Testis (tissue), 3 donors: Measurements from ENCODE around the gene LACRT. TPM values are rescaled to one million over a fixed set of nuclear protein-coding genes. Genes with fewer than 3 reads are reported as not detected.

ENCODE experiments used
- DNase-seq: peaks from one replicate; pipeline ENCODE4 v3.0.0-alpha.2; 2019
- H3K27ac ChIP-seq, 2 donors: fragments of 200-600 bp; sonication (generic); one replicate each; pipeline ENCODE4 v1.5.1; 2019
- H3K27me3 ChIP-seq: fragments of 200-600 bp; sonication (generic); one replicate; pipeline ENCODE4 v1.5.1; 2019
- H3K36me3 ChIP-seq: fragments of 200-600 bp; sonication (generic); one replicate; pipeline ENCODE4 v1.5.1; 2017; ENCODE audit warnings: low read depth; ENCODE audit errors: missing control alignments
- H3K4me1 ChIP-seq: fragments of 200-600 bp; sonication (generic); one replicate; pipeline ENCODE4 v1.5.1; 2019
- H3K4me3 ChIP-seq, 2 donors: fragments of 200-600 bp; sonication (generic); one replicate each; pipeline ENCODE4 v1.5.1; 2017 to 2019
- H3K9me3 ChIP-seq: fragments of 200-600 bp; sonication (generic); one replicate; pipeline ENCODE4 v1.5.1; 2017
- POLR2A ChIP-seq: fragments of 450-650 bp; IDR thresholded peaks from one replicate; pipeline ENCODE4 v1.6.1; 2017; ENCODE audit warnings: antibody characterized with exemption, mild to moderate bottlenecking, moderate library complexity
- WGBS, 2 donors: methylation state at CpG; one replicate each; pipeline ENCODE4 v1.1.5; 2018; 5-methylcytosine and 5-hydroxymethylcytosine counted together
- intact Hi-C: fragments of 100-400 bp; cut with DNase I; formaldehyde crosslinking; loops from one replicate; pipeline ENCODE4 v1.15.1; 2023; ENCODE audit warnings: low total_unique reads
- polyA plus RNA-seq: library from polyadenylated mRNA; stranded (reverse); fragments of 350-450 nt; fragmentation: Illumina TruSeq; extraction: RNeasy Lipid Tissue Mini Kit (QIAGEN cat#74804); gene quantifications from one replicate; pipeline ENCODE4 v1.2.3, GENCODE V29; 2014; ENCODE audit warnings: low read depth, low replicate concordance; ENCODE audit not compliant: insufficient read depth
- total RNA-seq, 2 donors: library from RNA; depleted of rRNA; stranded (reverse); fragments of >200 nt; gene quantifications; one replicate each; pipeline ENCODE4 v1.2.3, GENCODE V29; 2016
- TF ChIP-seq, protein P1 (sequence below), 3 experiments: fragments of 450-650 bp in 2 of 3; fragments of 200-600 bp in 1 of 3; sonication (generic) in 1 of 3; IDR thresholded peaks; one replicate each; pipeline ENCODE4 v1.5.1; 2016 to 2019; ENCODE audit warnings: antibody characterized with exemption in 3 of 3, mild to moderate bottlenecking in 2 of 3, moderate library complexity in 1 of 3

LACRT gene
- total and polyA plus RNA-seq, 3 donors from 2014 or later, result not detected

DNA sequence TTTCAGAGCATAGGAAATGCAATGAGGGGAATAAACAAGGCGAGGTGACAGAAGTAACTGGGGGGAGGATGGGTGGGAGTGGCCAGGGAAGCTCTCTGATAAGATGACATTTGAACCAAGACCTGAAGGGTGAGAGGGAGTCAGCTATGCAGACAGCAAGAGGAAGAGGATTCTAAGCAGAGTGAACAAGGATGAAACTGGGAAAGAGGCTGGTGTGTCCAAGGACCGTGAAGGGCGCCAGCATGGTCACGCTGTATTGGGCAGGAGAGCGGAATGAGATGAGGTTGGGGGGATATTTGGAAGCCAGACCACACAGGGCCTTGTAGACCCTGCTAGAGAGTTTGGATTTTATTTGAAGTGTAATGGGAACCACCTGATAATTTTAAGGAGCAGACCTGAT, 35.7 kb downstream of the LACRT start:
- no peak for TF ChIP-seq POLR2A
- TF ChIP-seq, protein P1, sequence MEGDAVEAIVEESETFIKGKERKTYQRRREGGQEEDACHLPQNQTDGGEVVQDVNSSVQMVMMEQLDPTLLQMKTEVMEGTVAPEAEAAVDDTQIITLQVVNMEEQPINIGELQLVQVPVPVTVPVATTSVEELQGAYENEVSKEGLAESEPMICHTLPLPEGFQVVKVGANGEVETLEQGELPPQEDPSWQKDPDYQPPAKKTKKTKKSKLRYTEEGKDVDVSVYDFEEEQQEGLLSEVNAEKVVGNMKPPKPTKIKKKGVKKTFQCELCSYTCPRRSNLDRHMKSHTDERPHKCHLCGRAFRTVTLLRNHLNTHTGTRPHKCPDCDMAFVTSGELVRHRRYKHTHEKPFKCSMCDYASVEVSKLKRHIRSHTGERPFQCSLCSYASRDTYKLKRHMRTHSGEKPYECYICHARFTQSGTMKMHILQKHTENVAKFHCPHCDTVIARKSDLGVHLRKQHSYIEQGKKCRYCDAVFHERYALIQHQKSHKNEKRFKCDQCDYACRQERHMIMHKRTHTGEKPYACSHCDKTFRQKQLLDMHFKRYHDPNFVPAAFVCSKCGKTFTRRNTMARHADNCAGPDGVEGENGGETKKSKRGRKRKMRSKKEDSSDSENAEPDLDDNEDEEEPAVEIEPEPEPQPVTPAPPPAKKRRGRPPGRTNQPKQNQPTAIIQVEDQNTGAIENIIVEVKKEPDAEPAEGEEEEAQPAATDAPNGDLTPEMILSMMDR (IDR thresholded peaks at IDR 0.05), result no peak
- no peak overlapping the region for H3K4me3 ChIP-seq
- no peaks in the 10 kb centered on the region for H3K36me3 ChIP-seq
- no peaks in the 10 kb centered on the region for H3K9me3 ChIP-seq
- DNase-seq, result no peak
- H3K27me3 ChIP-seq, result no peaks in the 10 kb centered on the region
- H3K4me1 ChIP-seq, result peaks cover 13% of the 10 kb centered on the region
- 81 to 89% methylated on average over 5 of the region's 5 CpGs for WGBS, 2 donors
- H3K27ac ChIP-seq, result no peak overlapping the region
- intact Hi-C loops, result no loop called here

DNA sequence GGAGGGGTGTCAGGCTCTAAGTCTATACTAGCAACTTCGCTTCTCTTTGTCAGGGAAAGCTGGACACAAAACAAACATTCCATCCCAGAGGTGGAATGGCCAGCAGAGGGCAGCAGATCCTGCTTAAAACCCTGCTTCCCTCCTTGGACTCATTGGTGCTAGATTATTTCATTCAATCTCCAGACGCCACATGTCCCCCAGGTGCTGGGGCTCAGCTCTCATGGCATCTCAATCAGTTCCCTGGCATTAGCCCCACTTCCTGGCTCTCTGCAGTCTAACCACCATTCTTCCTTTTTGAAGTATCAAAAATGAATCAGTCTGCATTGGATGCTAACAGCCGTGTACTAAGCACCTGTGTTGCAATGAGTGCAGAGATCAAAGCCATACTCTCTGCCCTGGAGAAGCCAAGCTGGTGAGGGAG, 38.2 kb downstream of the LACRT start:
- Histone ChIP-seq H3K4me1 (peaks cover 13% of the 10 kb centered on the region), H3K27ac (no peak overlapping the region), H3K9me3 (no peaks in the 10 kb centered on the region), H3K36me3 (no peaks in the 10 kb centered on the region), H3K27me3 (no peaks in the 10 kb centered on the region), H3K4me3 (no peak overlapping the region)
- peak; percentile 84 for DNase-seq
- 33 to 43% methylated on average over 3 of the region's 3 CpGs for WGBS, 2 donors
- intact Hi-C loops, result no loop called here
- TF ChIP-seq, protein P1 (IDR thresholded peaks at IDR 0.05), result peak; percentile 45 to 88 (median 71)
- TF ChIP-seq POLR2A, result no peak

- TF ChIP-seq, protein P1 (IDR thresholded peaks at IDR 0.05), result no peak
- peaks cover 13% of the 10 kb centered on the region for H3K4me1 ChIP-seq
- H3K27me3 ChIP-seq, result no peaks in the 10 kb centered on the region
- no peak for DNase-seq
- intact Hi-C loops, result no loop called here
- no peak overlapping the region for H3K27ac ChIP-seq
- WGBS, 2 donors, result 60 to 75% methylated on average over 3 of the region's 3 CpGs
- H3K36me3 ChIP-seq, result no peaks in the 10 kb centered on the region
- no peak overlapping the region for H3K4me3 ChIP-seq
- H3K9me3 ChIP-seq, result no peaks in the 10 kb centered on the region
Measured at GRCh38 chr12:54595471-54595870, 39.2 kb downstream of the LACRT start.

GRCh38 chr12:54593725-54594124, 41.0 kb downstream of the LACRT start:
- no peak overlapping the region for H3K27ac ChIP-seq
- no peaks in the 10 kb centered on the region for H3K27me3 ChIP-seq
- intact Hi-C loops, result no loop called here
- WGBS, 2 donors, result 72 to 88% methylated on average over 5 of the region's 5 CpGs
- no peak overlapping the region for H3K4me3 ChIP-seq
- H3K36me3 ChIP-seq, result no peaks in the 10 kb centered on the region
- no peaks in the 10 kb centered on the region for H3K9me3 ChIP-seq
- H3K4me1 ChIP-seq, result peaks cover 13% of the 10 kb centered on the region
- no peak for DNase-seq
- TF ChIP-seq, protein P1 (IDR thresholded peaks at IDR 0.05), result no peak
- TF ChIP-seq POLR2A, result no peak

DNA sequence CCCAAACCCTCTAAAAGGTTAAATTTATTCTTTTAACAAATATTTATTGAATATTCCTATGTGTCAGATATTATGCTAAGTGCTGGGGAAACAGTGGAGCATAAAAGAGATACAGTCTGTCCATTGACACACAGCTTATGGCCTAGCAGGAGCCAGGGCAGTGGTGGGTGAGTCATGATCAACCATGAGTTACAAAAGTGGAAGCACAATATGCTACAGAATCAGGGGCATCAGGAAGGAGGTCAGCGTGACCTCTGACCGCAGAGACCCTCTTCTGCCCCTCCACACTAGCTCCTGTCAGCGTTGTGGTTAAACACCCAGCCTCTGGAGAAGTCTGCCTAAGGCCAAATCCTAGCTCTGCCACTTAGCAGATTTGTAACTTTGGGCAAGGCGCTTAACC, 41.6 kb downstream of the LACRT start:
- intact Hi-C loops, result no loop called here
- peaks cover 14% of the 10 kb centered on the region for H3K4me1 ChIP-seq
- H3K4me3 ChIP-seq, result no peak overlapping the region
- no peaks in the 10 kb centered on the region for H3K9me3 ChIP-seq
- H3K27me3 ChIP-seq, result no peaks in the 10 kb centered on the region
- no peak for TF ChIP-seq POLR2A
- TF ChIP-seq, protein P1 (IDR thresholded peaks at IDR 0.05), result no peak
- no peak for DNase-seq
- 77 to 87% methylated on average over 4 of the region's 4 CpGs for WGBS, 2 donors
- no peaks in the 10 kb centered on the region for H3K36me3 ChIP-seq
- H3K27ac ChIP-seq, result no peak overlapping the region
